H9 (cell line): ENCODE measurements around the gene MYT1. TPM values are rescaled to one million over a fixed set of nuclear protein-coding genes. Genes with fewer than 3 reads are reported as not detected.

Experiments
- DNase-seq: peaks from one replicate; pipeline ENCODE4 v3.0.0-alpha.2; 2017
- H2AFZ ChIP-seq: one replicate; pipeline ENCODE4 v1.6.1; 2013; ENCODE audit warnings: mild to moderate bottlenecking, low read length, control low read depth, moderate library complexity
- H2AK5ac ChIP-seq: 2 replicates; pipeline ENCODE4 v1.6.1; 2013; ENCODE audit warnings: low read length, control low read depth, mixed read lengths; ENCODE audit not compliant: insufficient read length
- H2BK120ac ChIP-seq: one replicate; pipeline ENCODE4 v1.6.1; 2013; ENCODE audit warnings: low read depth, mild to moderate bottlenecking, low read length, control low read depth, inconsistent platforms; ENCODE audit not compliant: poor library complexity, severe bottlenecking
- H2BK12ac ChIP-seq: 2 replicates; pipeline ENCODE4 v1.6.1; 2013; ENCODE audit warnings: low read length, control low read depth, mixed read lengths, low read depth; ENCODE audit not compliant: insufficient read length
- H2BK15ac ChIP-seq: 2 replicates; pipeline ENCODE4 v1.6.1; 2013; ENCODE audit warnings: low read depth, low read length, control low read depth
- H2BK20ac ChIP-seq: one replicate; pipeline ENCODE4 v1.6.1; 2013; ENCODE audit warnings: low read depth, mild to moderate bottlenecking, low read length, control low read depth, inconsistent platforms; ENCODE audit not compliant: poor library complexity, severe bottlenecking
- H2BK5ac ChIP-seq: 2 replicates; pipeline ENCODE4 v1.6.1; 2013; ENCODE audit warnings: low read length, control low read depth, mixed read lengths; ENCODE audit not compliant: insufficient read length
- H3K14ac ChIP-seq: 2 replicates; pipeline ENCODE4 v1.6.1; 2013; ENCODE audit warnings: low read length, control low read depth; ENCODE audit not compliant: insufficient read depth
- H3K18ac ChIP-seq: 2 replicates; pipeline ENCODE4 v1.6.1; 2013; ENCODE audit warnings: low read depth, mild to moderate bottlenecking, mixed read lengths, low read length, control low read depth; ENCODE audit not compliant: insufficient read length
- H3K23ac ChIP-seq: 2 replicates; pipeline ENCODE4 v1.6.1; 2013; ENCODE audit warnings: low read length, control low read depth, mixed read lengths, low read depth; ENCODE audit not compliant: insufficient read length
- H3K23me2 ChIP-seq: 2 replicates; pipeline ENCODE4 v1.6.1; 2013; ENCODE audit warnings: low read depth, mild to moderate bottlenecking, mixed read lengths, low read length, control low read depth; ENCODE audit not compliant: insufficient read length, poor library complexity, severe bottlenecking
- H3K27ac ChIP-seq: 2 replicates; pipeline ENCODE4 v1.5.1; 2013; ENCODE audit warnings: low read length, control low read depth, mixed read lengths, low read depth; ENCODE audit not compliant: insufficient read length
- H3K27me3 ChIP-seq: 2 replicates; pipeline ENCODE4 v1.6.1; 2013; ENCODE audit warnings: low read length, control low read depth, inconsistent platforms; ENCODE audit not compliant: insufficient read depth
- H3K4ac ChIP-seq: 2 replicates; pipeline ENCODE4 v1.6.1; 2013; ENCODE audit warnings: low read depth, mild to moderate bottlenecking, control low read depth, inconsistent platforms, low read length, moderate library complexity
- H3K4me1 ChIP-seq: 2 replicates; pipeline ENCODE4 v1.6.1; 2013; ENCODE audit warnings: low read length, control low read depth, inconsistent platforms; ENCODE audit not compliant: insufficient read depth
- H3K4me2 ChIP-seq: 2 replicates; pipeline ENCODE4 v1.6.1; 2013; ENCODE audit warnings: low read length, control low read depth, mixed read lengths; ENCODE audit not compliant: insufficient read length, insufficient read depth
- H3K56ac ChIP-seq: 2 replicates; pipeline ENCODE4 v1.6.1; 2013; ENCODE audit warnings: low read depth, mild to moderate bottlenecking, mixed read lengths, low read length, control low read depth; ENCODE audit not compliant: insufficient read length
- H3K79me1 ChIP-seq: 2 replicates; pipeline ENCODE4 v1.6.1; 2013; ENCODE audit warnings: low read depth, mild to moderate bottlenecking, moderate library complexity, low read length, control low read depth, inconsistent platforms; ENCODE audit not compliant: insufficient read depth, poor library complexity, severe bottlenecking
- H3K79me2 ChIP-seq: 2 replicates; pipeline ENCODE4 v1.6.1; 2013; ENCODE audit warnings: low read length, control low read depth, inconsistent platforms; ENCODE audit not compliant: insufficient read depth
- H3K9ac ChIP-seq: 2 replicates; pipeline ENCODE4 v1.6.1; 2013; ENCODE audit warnings: low read length, control low read depth, mixed read lengths; ENCODE audit not compliant: insufficient read length; ENCODE audit errors: extremely low read depth
- H3K9me3 ChIP-seq: one replicate; pipeline ENCODE4 v1.6.1; 2013; ENCODE audit warnings: low read depth, low read length, inconsistent platforms; ENCODE audit not compliant: control insufficient read depth
- H3T11ph ChIP-seq: one replicate; pipeline ENCODE4 v1.6.1; 2013; ENCODE audit warnings: mild to moderate bottlenecking, low read length, control low read depth, inconsistent platforms
- H4K20me1 ChIP-seq: one replicate; pipeline ENCODE4 v1.6.1; 2013; ENCODE audit not compliant: control insufficient read depth, insufficient read length, insufficient read depth
- H4K5ac ChIP-seq: 2 replicates; pipeline ENCODE4 v1.6.1; 2013; ENCODE audit warnings: low read depth, mild to moderate bottlenecking, mixed read lengths, low read length, control low read depth; ENCODE audit not compliant: insufficient read length
- H4K8ac ChIP-seq: replicated peaks from 2 replicates; pipeline ENCODE4 v1.6.1; 2013; ENCODE audit warnings: low read length, control low read depth, mixed read lengths, low read depth; ENCODE audit not compliant: insufficient read length
- H4K91ac ChIP-seq: 2 replicates; pipeline ENCODE4 v1.6.1; 2013; ENCODE audit warnings: low read depth, mild to moderate bottlenecking, moderate library complexity, mixed read lengths, low read length, control low read depth; ENCODE audit not compliant: insufficient read length
- H3K27ac Mint-ChIP-seq, 3 experiments: 2 replicates in 2 of 3; 3 replicates in 1 of 3; pipeline ENCODE4 v1.8.0; 2020 to 2021; ENCODE audit warnings: mixed read lengths in 3 of 3, mild to moderate bottlenecking in 1 of 3, moderate library complexity in 1 of 3
- H3K27me3 Mint-ChIP-seq: 2 replicates; pipeline ENCODE4 v1.8.0; 2021; ENCODE audit warnings: low read depth, mild to moderate bottlenecking, moderate library complexity, mixed read lengths
- H3K36me3 Mint-ChIP-seq, 3 experiments: 2 replicates in 2 of 3; 3 replicates in 1 of 3; pipeline ENCODE4 v1.8.0; 2020 to 2021; ENCODE audit warnings: low read depth in 3 of 3, mixed read lengths in 3 of 3; ENCODE audit not compliant: insufficient read depth in 1 of 3
- H3K4me1 Mint-ChIP-seq, 2 experiments: 2 replicates each; pipeline ENCODE4 v1.8.0; 2020; ENCODE audit warnings: mixed read lengths in 2 of 2
- H3K4me3 Mint-ChIP-seq, 2 experiments: 2 replicates in 1 of 2; 3 replicates in 1 of 2; pipeline ENCODE4 v1.8.0; 2020 to 2021; ENCODE audit warnings: mild to moderate bottlenecking in 2 of 2, mixed read lengths in 2 of 2, moderate library complexity in 1 of 2
- H3K9me3 Mint-ChIP-seq, 2 experiments: 2 replicates in 1 of 2; 3 replicates in 1 of 2; pipeline ENCODE4 v1.8.0; 2020; ENCODE audit warnings: mild to moderate bottlenecking in 2 of 2, mixed read lengths in 2 of 2, moderate library complexity in 1 of 2
- CTCF ChIP-seq: fragments of 200-600 bp; sonication (generic); conservative IDR thresholded peaks from 3 replicates; pipeline ENCODE4 v1.8.0; 2021; ENCODE audit warnings: antibody characterized with exemption, mild to moderate bottlenecking
- WGBS: extraction: QIAGEN DNeasy Blood & Tissue Kit; methylation state at CpG from one replicate; pipeline ENCODE4 v1.1.7; 2013; ENCODE audit warnings: missing lambda C conversion rate, low lambda C conversion rate, mixed read lengths; ENCODE audit not compliant: insufficient read length; ENCODE audit errors: extremely low coverage; 5-methylcytosine and 5-hydroxymethylcytosine counted together
- total RNA-seq: library from RNA; stranded (reverse); gene quantifications from 2 replicates; pipeline ENCODE4 v1.2.1, GENCODE V29; 2021

Gene MYT1
- total RNA-seq, 1 experiment from 2014 or later, result 0.79 TPM

GRCh38 chr20:64189986-64190385 lies 25.7 kb downstream of the MYT1 start:
- no CpG with 5 or more reads among the region's 8 CpGs for WGBS
- Histone ChIP-seq H3K79me1 (no peaks in the 10 kb centered on the region), H3K23ac (no peak overlapping the region), H2BK12ac (peak overlapping the region; percentile 92), H4K5ac (no peak overlapping the region), H2BK5ac (no peak overlapping the region), H4K20me1 (no peaks in the 10 kb centered on the region), H2AFZ (no peak overlapping the region), H4K8ac (no peak overlapping the region), H3K9me3 (no peaks in the 10 kb centered on the region), H2BK120ac (no peak overlapping the region), H3K4me2 (no peak overlapping the region), H3K27me3 (no peaks in the 10 kb centered on the region), H3K4me1 (peaks cover 20% of the 10 kb centered on the region; the same call in 1 of the 2 replicates), H3K56ac (no peak overlapping the region), H2AK5ac (no peak overlapping the region), H3K4ac (no peak overlapping the region; the same call in 1 of the 2 replicates), H3T11ph (no peak overlapping the region), H2BK15ac (no peak overlapping the region), H3K79me2 (no peaks in the 10 kb centered on the region), H3K23me2 (no peaks in the 10 kb centered on the region), H4K91ac (no peak overlapping the region), H3K27ac (no peak overlapping the region), H3K9ac (no peak overlapping the region), H3K14ac (peak overlapping the region; percentile 84), H2BK20ac (no peak overlapping the region), H3K18ac (peak overlapping the region; percentile 90)
- Mint-ChIP-seq H3K36me3 (peaks cover 3 to 5% (median 4%) of the 10 kb centered on the region in 3 experiments; a peak in 6 of 7 replicates), H3K4me1 (peaks cover 61% of the 10 kb centered on the region in 2 experiments), H3K9me3 (peaks cover 6 to 9% of the 10 kb centered on the region in 2 experiments), H3K27ac (peak overlapping the region in 2 of 3 experiments; percentile 49 to 63; a peak in 1 of 7 replicates), H3K4me3 (no peak overlapping the region), H3K27me3 (peaks cover 15% of the 10 kb centered on the region)
- no peak for DNase-seq
- TF ChIP-seq CTCF, result no peak
